CD4-positive, alpha-beta T cell treated with Interleukin-17A for 4 hours (primary cell): ENCODE results near the gene RABL3.
"Not testable (repeated sequence)": the region's sequence is repeated elsewhere in the genome, so short reads cannot be mapped to it uniquely, and the experiment has no call there.

ENCODE experiments used
- DNase-seq: peaks from one replicate; pipeline ENCODE4 v3.0.0-alpha.2; 2020; ENCODE audit warnings: mixed read lengths

The RABL3 gene

DNA sequence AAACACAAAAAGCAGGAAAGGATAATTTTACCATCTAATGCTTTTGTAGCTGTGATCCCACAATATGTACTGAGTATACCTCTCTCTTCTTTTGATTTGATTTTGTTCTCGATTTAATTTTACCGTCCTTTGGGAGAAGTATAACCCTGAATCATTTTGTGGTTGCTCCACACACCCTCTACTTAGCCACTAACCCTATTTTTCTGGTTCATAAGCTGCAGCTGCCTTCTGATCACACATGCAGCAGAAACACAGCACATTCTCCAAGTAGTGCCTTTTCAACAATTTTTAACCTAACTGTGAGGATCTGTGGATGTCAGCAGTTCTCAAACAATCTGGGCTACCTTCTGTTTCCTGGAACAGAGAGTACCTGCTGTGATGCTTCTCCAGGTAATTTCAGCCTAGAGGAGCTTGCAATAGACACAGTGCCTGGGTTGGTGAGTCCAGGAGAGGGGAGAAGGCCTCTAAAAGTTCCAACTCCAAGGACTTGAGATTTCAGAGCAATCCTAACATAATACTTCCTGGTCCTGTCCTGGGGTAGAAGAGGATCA, 100.5 kb downstream of the RABL3 start:
- no peak for DNase-seq

DNA sequence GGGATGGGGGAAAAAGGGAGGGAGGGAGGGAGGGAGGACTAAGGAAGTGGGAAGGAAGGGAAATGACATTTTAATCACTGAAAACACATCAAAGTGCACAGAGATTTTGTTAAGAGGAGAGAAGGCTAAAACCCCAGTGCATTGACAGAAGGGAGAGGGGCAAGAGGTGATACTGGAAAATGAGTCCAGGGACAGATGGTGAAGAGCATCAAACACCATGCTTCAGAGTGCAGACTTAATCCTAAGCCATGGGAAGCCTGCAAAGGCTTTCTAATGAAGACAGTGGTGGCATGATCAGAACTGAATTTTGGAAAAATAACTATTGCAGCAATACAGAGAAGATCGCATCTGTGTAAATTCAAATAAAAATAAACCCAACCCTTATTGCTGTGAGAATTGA, 102.1 kb downstream of the RABL3 start:
- no peak for DNase-seq

DNA sequence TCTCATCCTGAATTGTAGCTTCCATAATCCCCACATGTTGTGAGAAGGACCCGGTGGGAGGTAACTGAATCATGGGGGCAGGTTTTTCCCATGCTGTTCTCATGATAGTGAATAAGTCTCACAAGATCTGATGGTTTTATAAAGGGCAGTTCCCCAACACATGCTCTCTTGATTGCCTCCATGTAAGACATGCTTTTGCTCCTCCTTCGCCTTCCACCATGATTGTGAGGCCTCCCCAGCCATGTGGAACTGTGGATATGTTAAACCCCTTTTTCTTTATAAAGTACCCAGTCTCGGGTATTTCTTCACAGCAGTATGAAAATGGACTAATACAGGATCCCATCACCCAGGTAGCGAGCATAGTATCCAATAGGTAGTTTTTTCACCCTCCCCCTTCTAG, 103.5 kb downstream of the RABL3 start:
- not testable (repeated sequence) for DNase-seq

DNA sequence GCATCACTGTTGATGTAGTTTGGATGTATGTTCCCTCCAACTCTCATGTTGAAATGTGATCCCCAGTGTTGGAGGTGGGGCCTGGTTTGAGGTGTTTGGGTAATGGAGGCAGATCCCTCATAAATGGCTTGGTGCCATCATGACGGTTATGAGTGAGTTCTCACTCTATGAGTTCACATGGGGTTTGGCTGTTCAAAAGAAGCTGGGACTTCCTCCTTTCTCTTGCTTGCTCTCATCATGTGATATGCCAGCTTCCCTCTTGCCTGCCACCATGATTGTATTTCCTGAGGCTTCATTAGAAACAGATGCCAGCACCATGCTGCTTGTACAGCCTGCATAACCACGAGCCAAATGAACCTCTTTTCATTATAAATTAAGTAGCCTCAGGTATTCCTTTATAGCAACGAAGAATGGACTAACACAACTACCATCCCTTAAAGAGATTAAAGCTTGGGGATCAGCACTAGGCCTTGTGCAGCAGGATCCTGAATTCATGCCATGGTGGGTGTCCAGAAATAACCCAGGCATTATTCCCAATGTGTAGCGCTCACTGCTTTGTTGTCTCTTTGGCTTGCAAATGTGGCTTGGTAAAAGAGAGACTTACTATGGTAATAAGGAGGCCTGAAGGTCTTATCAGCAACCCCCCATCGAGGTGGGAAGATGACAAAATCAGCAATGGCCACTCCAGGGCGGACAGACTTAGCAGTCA, 104.3 kb downstream of the RABL3 start:
- no peak for DNase-seq

DNA sequence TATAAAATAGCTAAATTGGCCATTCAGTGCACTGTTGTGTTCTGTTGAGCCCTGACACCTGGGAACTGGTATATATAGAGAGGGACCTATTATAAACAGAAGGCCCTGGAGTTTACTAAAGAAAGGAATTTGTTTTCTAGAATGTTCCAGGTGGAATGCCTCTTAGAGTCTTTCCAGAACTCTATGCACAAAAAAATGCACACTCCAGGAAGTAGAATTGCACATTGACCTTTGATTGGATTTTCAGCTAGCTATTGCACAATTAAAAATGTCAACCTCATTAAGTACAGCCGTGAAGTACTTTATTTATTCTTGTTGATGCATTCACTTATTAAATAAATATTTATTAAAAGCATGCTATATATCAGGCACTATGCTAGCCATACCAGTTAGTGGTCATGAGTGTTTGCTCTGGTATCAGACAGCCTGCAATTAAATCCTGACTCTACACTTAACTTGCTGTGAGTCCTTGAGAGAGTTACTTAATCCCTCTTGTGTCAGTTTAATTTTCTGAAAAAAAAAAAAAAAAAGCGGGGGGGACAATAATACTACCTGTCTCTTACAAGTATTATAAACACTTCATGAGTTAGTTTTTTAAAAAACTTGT, 105.4 kb downstream of the RABL3 start:
- DNase-seq = no peak
